GM19372 (cell line): Measurements from ENCODE around the gene PARP2.

Source experiments
- ATAC-seq: cut with Tn5 transposase; IDR thresholded peaks from one replicate; pipeline ENCODE4 v1.9.1; 2021; ENCODE audit warnings: mild to moderate bottlenecking, low read depth, moderate library complexity; ENCODE audit not compliant: unreplicated experiment

Gene PARP2

DNA sequence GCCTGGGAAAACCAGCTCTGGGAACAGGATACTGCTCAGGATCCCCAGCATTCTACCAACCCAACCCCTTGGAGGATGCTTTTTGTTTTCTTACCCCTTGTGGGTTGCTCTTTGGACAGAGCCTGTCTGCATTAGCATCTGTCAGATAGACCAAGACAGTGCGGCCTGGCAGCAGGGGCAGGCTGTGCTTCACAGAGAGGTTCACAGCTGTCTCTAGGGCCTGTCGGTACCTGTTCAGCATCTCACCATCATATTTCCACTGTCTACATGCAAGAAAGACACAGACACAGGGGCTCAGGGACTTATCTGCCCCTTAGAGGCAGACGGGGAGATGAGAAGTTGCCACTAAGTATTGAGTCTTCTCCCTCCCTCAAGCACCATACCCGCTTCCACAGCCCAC, 48.1 kb downstream of the PARP2 start:
- ATAC-seq = no peak

DNA sequence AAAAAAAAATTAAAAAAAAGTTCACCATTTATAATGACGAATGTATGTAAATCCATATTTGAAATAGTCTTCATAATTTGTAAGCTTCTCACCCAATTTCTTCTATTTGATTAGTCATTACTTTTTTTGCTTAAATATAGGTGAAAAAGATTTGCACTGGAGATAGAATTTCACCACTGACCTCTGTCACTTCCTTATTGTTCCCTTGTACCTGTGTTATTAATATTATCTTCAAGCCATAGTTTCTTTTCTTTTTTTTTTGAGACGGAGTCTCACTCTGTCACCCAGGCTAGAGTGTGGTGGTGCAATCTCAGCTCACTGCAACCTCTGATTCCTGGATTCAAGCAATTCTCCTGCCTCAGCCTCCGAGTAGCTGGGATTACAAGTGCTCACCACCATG, 54.1 kb downstream of the PARP2 start:
- no peak for ATAC-seq

DNA sequence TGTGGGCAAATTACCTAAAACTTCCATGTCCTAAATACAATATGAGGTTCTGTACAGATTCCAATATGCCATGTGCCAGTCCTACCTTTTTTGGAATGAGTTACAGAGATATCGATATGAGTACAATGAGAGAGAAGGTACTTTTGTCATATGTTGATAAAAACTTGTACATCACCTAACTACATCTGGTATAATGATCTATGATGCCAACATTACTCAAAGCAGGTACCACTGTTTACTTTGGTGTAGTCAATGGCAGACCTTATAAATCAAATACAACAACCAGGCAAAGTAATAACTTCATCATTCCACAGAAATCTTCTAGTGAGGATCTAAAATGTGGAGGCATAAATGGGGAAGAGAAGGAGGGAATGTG, 57.1 kb downstream of the PARP2 start:
- ATAC-seq = no peak

DNA sequence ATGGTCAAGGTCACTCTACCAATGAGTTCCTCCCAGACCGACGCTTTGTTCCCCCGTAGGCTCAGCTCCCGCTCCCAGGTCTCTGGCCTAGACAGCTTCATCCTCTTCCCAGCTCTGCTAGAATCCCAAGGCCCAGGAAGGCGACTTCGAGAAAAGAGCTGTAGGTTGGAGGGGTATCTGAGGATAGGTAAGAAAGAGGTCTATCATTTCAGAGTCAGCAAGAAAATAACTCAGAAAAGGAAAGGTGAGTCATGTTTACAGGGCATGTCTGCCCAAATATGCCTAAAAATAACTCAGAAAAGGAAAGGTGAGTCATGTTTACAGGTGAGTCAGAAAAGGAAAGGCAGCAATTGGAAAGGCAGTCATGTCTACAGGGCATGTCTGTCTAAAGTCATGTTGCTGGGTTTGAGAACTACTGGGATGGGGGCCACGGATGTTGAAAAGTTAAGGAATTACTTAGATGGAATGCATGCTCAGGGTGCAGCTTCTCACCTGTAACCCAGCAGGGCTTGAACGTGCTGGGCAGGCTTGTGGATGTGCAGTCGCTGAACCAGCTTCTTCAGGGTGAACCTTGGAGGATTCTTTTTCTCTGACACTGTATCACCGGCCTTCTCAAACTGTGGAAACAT, 57.6 kb downstream of the PARP2 start:
- ATAC-seq = no peak

DNA sequence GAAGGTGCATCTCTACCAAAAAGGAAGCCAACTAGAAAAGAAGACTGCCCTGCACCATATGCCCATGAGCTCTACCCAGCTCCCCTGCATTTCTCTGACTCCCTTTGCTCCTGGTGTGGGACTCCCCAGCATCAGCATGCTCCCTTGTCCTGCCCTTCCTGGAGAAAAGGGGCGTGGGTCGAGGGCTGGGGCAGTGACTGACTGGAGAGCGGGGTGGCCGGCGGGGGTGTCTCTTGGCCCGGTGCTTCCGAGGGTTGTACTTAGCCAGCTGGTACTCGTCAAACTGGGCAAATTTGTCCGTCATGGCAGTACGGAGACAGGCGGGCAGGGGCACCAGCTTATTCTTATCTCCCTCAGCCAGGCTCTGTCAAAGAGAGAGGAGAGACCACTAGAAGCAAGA, 60.1 kb downstream of the PARP2 start:
- ATAC-seq = no peak
